Measurements from ENCODE around the gene TANC1.

Gene TANC1

DNA sequence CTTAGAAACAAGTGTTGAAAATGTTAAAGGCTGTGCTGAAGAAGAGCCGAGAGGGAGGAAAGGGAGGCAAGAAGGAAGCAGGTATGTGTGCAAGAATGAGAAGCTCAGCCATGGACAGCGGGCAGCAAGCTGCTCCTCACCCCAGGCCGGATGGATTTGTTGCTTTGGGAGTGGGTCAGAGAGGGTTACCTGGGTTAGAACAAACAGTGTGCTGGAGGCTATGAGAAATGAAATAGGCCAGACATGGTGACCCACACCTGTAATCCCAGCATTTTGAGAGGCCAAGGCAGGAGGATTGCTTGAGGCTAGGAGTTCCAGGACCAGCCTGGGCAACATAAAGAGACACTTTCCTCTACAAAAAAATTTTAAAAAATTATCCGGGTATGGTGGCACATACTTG is 97.5 kb downstream of the TANC1 start:
- Mint-ChIP-seq H3K27me3 (ENCODE audit: low read depth) (no peaks in the 10 kb centered on the region), H3K27ac (no peak overlapping the region), H3K36me3 (ENCODE audit: low read depth) (no peaks in the 10 kb centered on the region), H3K9me3 (no peaks in the 10 kb centered on the region), H3K4me3 (no peak overlapping the region), H3K4me1 (ENCODE audit: low read depth) (no peaks in the 10 kb centered on the region)

DNA sequence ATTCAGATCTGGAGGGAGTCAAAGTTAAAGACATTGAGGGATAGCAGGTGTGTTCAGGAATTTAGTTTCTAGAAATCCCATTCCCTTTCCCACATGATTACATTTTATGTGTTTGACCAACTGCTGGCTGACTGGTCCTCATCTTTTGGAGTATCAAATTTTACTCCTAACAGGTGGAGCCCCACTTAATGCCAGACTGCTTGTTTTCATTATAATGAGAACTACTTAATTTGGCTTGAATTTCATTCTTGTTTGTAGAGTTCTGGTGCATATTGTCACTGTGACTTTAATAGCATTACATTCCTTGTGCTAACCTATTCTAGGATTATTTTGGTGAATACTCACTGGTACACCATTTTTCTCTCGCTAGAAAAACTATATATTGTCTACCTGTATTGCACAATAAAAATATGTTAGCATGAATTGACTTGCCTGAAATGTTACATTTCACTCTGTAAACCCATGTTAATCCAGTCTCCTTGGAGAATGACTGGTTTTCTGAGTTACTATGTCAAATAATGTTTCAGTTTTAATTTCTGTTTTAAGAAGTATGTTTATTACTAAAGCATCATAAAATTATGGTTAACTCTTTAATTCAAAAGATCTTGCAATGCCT is 98.2 kb downstream of the TANC1 start:
- Mint-ChIP-seq H3K4me3 (no peak overlapping the region), H3K27ac (no peak overlapping the region), H3K36me3 (ENCODE audit: low read depth) (no peaks in the 10 kb centered on the region), H3K9me3 (no peaks in the 10 kb centered on the region), H3K4me1 (ENCODE audit: low read depth) (no peaks in the 10 kb centered on the region), H3K27me3 (ENCODE audit: low read depth) (no peaks in the 10 kb centered on the region)

DNA sequence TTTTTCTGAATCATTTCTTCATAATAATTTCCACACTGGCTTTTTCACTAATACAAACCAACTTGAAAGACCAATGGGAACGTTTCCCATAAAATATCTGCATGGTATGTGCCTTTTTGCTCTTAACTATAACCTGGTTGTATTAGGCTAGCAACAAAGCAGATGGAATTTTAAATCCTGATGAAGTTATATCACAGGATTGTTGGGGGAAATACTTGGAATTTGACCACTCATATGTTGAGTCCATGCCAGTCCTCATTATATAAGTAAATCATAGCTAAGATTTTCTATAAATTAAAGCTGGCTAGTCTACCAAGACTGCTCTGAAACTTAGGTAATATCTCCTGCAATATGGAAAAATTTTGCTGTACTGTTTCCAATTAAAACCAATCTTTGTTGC is 99.5 kb downstream of the TANC1 start:
- H3K4me3 Mint-ChIP-seq: no peak overlapping the region
- H3K36me3 Mint-ChIP-seq (ENCODE audit: low read depth): no peaks in the 10 kb centered on the region
- no peaks in the 10 kb centered on the region for H3K4me1 Mint-ChIP-seq (ENCODE audit: low read depth)
- no peaks in the 10 kb centered on the region for H3K9me3 Mint-ChIP-seq
- H3K27ac Mint-ChIP-seq: no peak overlapping the region
- no peaks in the 10 kb centered on the region for H3K27me3 Mint-ChIP-seq (ENCODE audit: low read depth)

DNA sequence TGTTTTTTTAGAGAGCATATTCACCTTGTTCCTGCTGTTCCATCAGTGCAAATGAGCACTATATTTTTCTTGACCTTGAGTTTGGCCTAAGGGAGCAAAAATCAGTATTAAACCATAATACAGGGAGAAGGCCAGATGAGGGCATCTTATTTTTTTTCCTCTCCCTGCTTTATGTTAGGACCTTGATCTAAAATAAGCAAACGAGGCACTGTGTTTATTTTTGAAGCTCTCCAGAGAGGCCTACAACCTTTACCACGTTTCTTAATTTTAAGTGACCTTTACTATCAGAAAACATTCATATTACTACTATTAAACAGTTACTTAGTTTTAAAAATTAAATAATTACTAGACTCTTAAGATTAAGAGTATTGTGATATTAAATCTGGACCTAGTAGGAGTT is 100.8 kb downstream of the TANC1 start:
- no peaks in the 10 kb centered on the region for H3K4me1 Mint-ChIP-seq (ENCODE audit: low read depth)
- H3K9me3 Mint-ChIP-seq: no peaks in the 10 kb centered on the region
- H3K36me3 Mint-ChIP-seq (ENCODE audit: low read depth): no peaks in the 10 kb centered on the region
- H3K4me3 Mint-ChIP-seq: no peak overlapping the region
- H3K27ac Mint-ChIP-seq: no peak overlapping the region
- H3K27me3 Mint-ChIP-seq (ENCODE audit: low read depth): no peaks in the 10 kb centered on the region

- H3K9me3 Mint-ChIP-seq: no peaks in the 10 kb centered on the region
- H3K36me3 Mint-ChIP-seq (ENCODE audit: low read depth): no peaks in the 10 kb centered on the region
- H3K4me3 Mint-ChIP-seq: no peak overlapping the region
- H3K27ac Mint-ChIP-seq: no peak overlapping the region
- H3K4me1 Mint-ChIP-seq (ENCODE audit: low read depth): no peaks in the 10 kb centered on the region
- H3K27me3 Mint-ChIP-seq (ENCODE audit: low read depth): no peaks in the 10 kb centered on the region
Observed at GRCh38 chr2:159070235-159070634, 101.8 kb downstream of the TANC1 start.

GRCh38 chr2:159071190-159071915 is 102.9 kb downstream of the TANC1 start:
- Mint-ChIP-seq H3K27ac (no peak overlapping the region), H3K9me3 (no peaks in the 10 kb centered on the region), H3K27me3 (ENCODE audit: low read depth) (no peaks in the 10 kb centered on the region), H3K36me3 (ENCODE audit: low read depth) (no peaks in the 10 kb centered on the region), H3K4me1 (ENCODE audit: low read depth) (no peaks in the 10 kb centered on the region), H3K4me3 (no peak overlapping the region)

DNA sequence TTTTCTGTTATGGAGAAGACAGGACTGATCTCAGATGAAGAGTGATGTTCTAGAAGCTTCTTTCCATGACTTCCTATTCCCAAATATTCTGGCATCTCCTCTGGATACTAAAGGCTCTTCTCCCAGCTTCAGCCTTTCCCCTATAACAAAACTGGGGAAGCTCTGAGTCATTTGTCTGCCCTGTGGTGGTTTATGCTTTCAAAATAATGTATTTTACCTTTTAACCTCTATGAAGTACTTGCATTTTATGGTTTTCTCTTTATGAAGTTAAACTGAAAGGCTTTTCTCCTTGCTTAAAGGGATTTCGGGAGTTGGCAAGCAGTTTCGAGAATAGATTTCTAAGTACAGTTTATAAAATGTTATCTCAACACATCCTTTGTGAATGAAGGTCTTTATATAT is 104.4 kb downstream of the TANC1 start:
- no peaks in the 10 kb centered on the region for H3K27me3 Mint-ChIP-seq (ENCODE audit: low read depth)
- no peak overlapping the region for H3K27ac Mint-ChIP-seq
- H3K4me3 Mint-ChIP-seq: no peak overlapping the region
- no peaks in the 10 kb centered on the region for H3K36me3 Mint-ChIP-seq (ENCODE audit: low read depth)
- no peaks in the 10 kb centered on the region for H3K9me3 Mint-ChIP-seq
- no peaks in the 10 kb centered on the region for H3K4me1 Mint-ChIP-seq (ENCODE audit: low read depth)

- Mint-ChIP-seq H3K9me3 (no peaks in the 10 kb centered on the region), H3K4me1 (ENCODE audit: low read depth) (no peaks in the 10 kb centered on the region), H3K36me3 (ENCODE audit: low read depth) (no peaks in the 10 kb centered on the region), H3K4me3 (no peak overlapping the region), H3K27me3 (ENCODE audit: low read depth) (no peaks in the 10 kb centered on the region), H3K27ac (no peak overlapping the region)
Observed at GRCh38 chr2:159073256-159073655, 104.8 kb downstream of the TANC1 start.

GRCh38 chr2:159074605-159075004 is 106.2 kb downstream of the TANC1 start:
- H3K4me3 Mint-ChIP-seq: no peak overlapping the region
- H3K27me3 Mint-ChIP-seq (ENCODE audit: low read depth): no peaks in the 10 kb centered on the region
- H3K9me3 Mint-ChIP-seq: no peaks in the 10 kb centered on the region
- H3K4me1 Mint-ChIP-seq (ENCODE audit: low read depth): no peaks in the 10 kb centered on the region
- H3K27ac Mint-ChIP-seq: no peak overlapping the region
- no peaks in the 10 kb centered on the region for H3K36me3 Mint-ChIP-seq (ENCODE audit: low read depth)

- Mint-ChIP-seq H3K27me3 (ENCODE audit: low read depth) (no peaks in the 10 kb centered on the region), H3K36me3 (ENCODE audit: low read depth) (no peaks in the 10 kb centered on the region), H3K27ac (no peak overlapping the region), H3K9me3 (no peaks in the 10 kb centered on the region), H3K4me3 (no peak overlapping the region), H3K4me1 (ENCODE audit: low read depth) (no peaks in the 10 kb centered on the region)
Observed at GRCh38 chr2:159075727-159076126, 107.3 kb downstream of the TANC1 start.

DNA sequence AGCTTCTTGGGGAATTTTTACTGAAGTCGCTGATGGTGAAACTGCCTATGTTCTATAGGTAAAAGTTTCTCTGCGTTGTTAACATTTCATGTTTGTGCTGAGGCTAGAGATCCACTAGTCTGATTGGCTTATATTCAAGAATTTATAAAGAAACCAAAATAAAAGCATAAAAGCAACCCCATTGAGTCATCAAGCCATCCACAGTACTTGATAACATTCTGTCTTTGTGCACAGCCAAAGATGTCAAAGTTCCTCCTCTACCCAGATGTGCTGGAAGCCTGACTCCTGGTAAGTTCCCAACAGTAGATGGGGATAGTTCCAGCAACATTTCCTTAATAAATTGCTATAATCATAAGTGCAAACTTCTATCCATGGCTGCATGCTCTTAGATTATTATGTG is 107.8 kb downstream of the TANC1 start:
- Mint-ChIP-seq H3K4me3 (no peak overlapping the region), H3K27ac (no peak overlapping the region), H3K36me3 (ENCODE audit: low read depth) (no peaks in the 10 kb centered on the region), H3K27me3 (ENCODE audit: low read depth) (no peaks in the 10 kb centered on the region), H3K9me3 (no peaks in the 10 kb centered on the region), H3K4me1 (ENCODE audit: low read depth) (no peaks in the 10 kb centered on the region)

- no peaks in the 10 kb centered on the region for H3K4me1 Mint-ChIP-seq (ENCODE audit: low read depth)
- H3K4me3 Mint-ChIP-seq: no peak overlapping the region
- H3K36me3 Mint-ChIP-seq (ENCODE audit: low read depth): no peaks in the 10 kb centered on the region
- H3K27me3 Mint-ChIP-seq (ENCODE audit: low read depth): no peaks in the 10 kb centered on the region
- H3K27ac Mint-ChIP-seq: no peak overlapping the region
- H3K9me3 Mint-ChIP-seq: no peaks in the 10 kb centered on the region
Observed at GRCh38 chr2:159077869-159078268, 109.4 kb downstream of the TANC1 start.

GRCh38 chr2:159078443-159078842 is 110.0 kb downstream of the TANC1 start:
- Mint-ChIP-seq H3K27ac (no peak overlapping the region), H3K36me3 (ENCODE audit: low read depth) (no peaks in the 10 kb centered on the region), H3K9me3 (no peaks in the 10 kb centered on the region), H3K27me3 (ENCODE audit: low read depth) (no peaks in the 10 kb centered on the region), H3K4me3 (no peak overlapping the region), H3K4me1 (ENCODE audit: low read depth) (no peaks in the 10 kb centered on the region)

DNA sequence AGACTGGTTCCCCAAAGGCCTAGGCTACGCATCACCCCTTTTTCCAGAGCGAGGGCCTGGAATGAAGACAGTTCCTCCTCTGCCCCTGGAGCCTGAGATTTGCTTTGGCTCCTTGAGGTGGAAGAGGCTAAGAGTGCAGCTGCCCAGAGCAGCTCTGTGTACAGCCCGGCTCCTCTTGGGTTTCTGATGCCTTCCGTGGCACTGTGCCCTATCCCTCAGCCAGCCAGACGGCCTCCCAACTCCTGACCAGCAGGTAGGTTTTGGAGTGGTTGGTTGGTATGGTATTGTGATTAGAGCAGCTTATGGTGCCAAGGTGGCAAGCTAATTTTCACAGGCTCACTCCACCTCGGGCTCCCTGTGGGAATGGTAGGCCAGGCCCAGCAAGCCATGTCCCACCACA is 112.2 kb downstream of the TANC1 start:
- H3K4me3 Mint-ChIP-seq: no peak overlapping the region
- H3K36me3 Mint-ChIP-seq (ENCODE audit: low read depth): no peaks in the 10 kb centered on the region
- no peaks in the 10 kb centered on the region for H3K4me1 Mint-ChIP-seq (ENCODE audit: low read depth)
- no peaks in the 10 kb centered on the region for H3K9me3 Mint-ChIP-seq
- H3K27ac Mint-ChIP-seq: no peak overlapping the region
- H3K27me3 Mint-ChIP-seq (ENCODE audit: low read depth): no peaks in the 10 kb centered on the region

DNA sequence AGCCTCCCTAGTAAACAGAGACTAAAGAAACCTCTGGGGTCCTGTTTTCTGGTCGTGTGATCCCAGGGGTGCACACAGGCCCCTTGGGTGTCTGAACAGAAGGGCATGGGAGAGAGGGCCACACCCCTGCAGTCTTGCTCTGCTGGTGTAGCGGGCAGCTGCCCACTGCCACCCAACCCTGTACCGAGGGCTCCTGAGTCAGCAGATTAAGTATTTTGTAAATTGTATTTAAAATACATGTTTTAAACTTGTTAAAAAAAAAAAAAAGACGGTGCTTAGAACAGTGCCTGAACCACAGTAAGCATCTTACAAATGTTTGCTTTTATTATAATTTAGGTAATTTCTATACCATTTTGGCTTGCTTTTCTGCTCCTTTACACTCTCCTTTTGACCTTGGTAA is 113.7 kb downstream of the TANC1 start:
- Mint-ChIP-seq H3K9me3 (no peaks in the 10 kb centered on the region), H3K4me3 (no peak overlapping the region), H3K4me1 (ENCODE audit: low read depth) (no peaks in the 10 kb centered on the region), H3K36me3 (ENCODE audit: low read depth) (no peaks in the 10 kb centered on the region), H3K27ac (no peak overlapping the region), H3K27me3 (ENCODE audit: low read depth) (no peaks in the 10 kb centered on the region)

Data from T-helper 1 cell treated with Interleukin-12 subunit alpha and Interleukin-12 subunit beta and Interleukin-4 antibody, amounts not matched to agents 30 μg/mL and 1 μg/mL, for 36 hours (primary cell).